ENCODE data around the gene CPM. TPM values are rescaled to one million over a fixed set of nuclear protein-coding genes. Genes with fewer than 3 reads are reported as not detected.

The CPM gene
- total RNA-seq, 1 donor from 2014 or later: 224 TPM

- Histone ChIP-seq H3K27ac (no peak overlapping the region), H3K4me3 (no peak overlapping the region), H3K27me3 (ENCODE audit: low read depth) (no peaks in the 10 kb centered on the region), H3K36me3 (peaks cover 49% of the 10 kb centered on the region), H3K4me1 (no peaks in the 10 kb centered on the region), H3K9me3 (no peaks in the 10 kb centered on the region)
- no peak for DNase-seq
- intact Hi-C loops (cut with DNase I): no loop called here
- no peak for ATAC-seq
- no peak for TF ChIP-seq CTCF (IDR thresholded peaks at IDR 0.05)
Observed at GRCh38 chr12:68855111-68855510, 77.9 kb downstream of the CPM start.

GRCh38 chr12:68854554-68854953, 78.4 kb downstream of the CPM start:
- TF ChIP-seq CTCF (IDR thresholded peaks at IDR 0.05): no peak
- no peak overlapping the region for H3K4me3 ChIP-seq
- no peak overlapping the region for H3K27ac ChIP-seq
- no peaks in the 10 kb centered on the region for H3K9me3 ChIP-seq
- DNase-seq: no peak
- H3K27me3 ChIP-seq (ENCODE audit: low read depth): no peaks in the 10 kb centered on the region
- peaks cover 45% of the 10 kb centered on the region for H3K36me3 ChIP-seq
- no peak for ATAC-seq
- intact Hi-C loops (cut with DNase I): no loop called here
- no peaks in the 10 kb centered on the region for H3K4me1 ChIP-seq

- DNase-seq (no peak), ATAC-seq (no peak)
- no peak overlapping the region for H3K27ac ChIP-seq
- H3K27me3 ChIP-seq (ENCODE audit: low read depth): no peaks in the 10 kb centered on the region
- intact Hi-C loops (cut with DNase I): no loop called here
- TF ChIP-seq CTCF (IDR thresholded peaks at IDR 0.05): no peak
- H3K36me3 ChIP-seq: peaks cover 41% of the 10 kb centered on the region
- H3K4me1 ChIP-seq: no peaks in the 10 kb centered on the region
- no peak overlapping the region for H3K4me3 ChIP-seq
- no peaks in the 10 kb centered on the region for H3K9me3 ChIP-seq
Observed at GRCh38 chr12:68854078-68854468, 78.9 kb downstream of the CPM start.

- no peak overlapping the region for H3K27ac ChIP-seq
- peaks cover 36% of the 10 kb centered on the region for H3K36me3 ChIP-seq
- no peaks in the 10 kb centered on the region for H3K27me3 ChIP-seq (ENCODE audit: low read depth)
- DNase-seq: no peak
- no peaks in the 10 kb centered on the region for H3K9me3 ChIP-seq
- intact Hi-C loops (cut with DNase I): no loop called here
- H3K4me3 ChIP-seq: no peak overlapping the region
- no peak for TF ChIP-seq CTCF (IDR thresholded peaks at IDR 0.05)
- no peaks in the 10 kb centered on the region for H3K4me1 ChIP-seq
- no peak for ATAC-seq
Observed at GRCh38 chr12:68853396-68854077, 79.4 kb downstream of the CPM start.

- intact Hi-C loops (cut with DNase I): no loop called here
- no peak for TF ChIP-seq CTCF (IDR thresholded peaks at IDR 0.05)
- Histone ChIP-seq H3K27ac (no peak overlapping the region), H3K9me3 (no peaks in the 10 kb centered on the region), H3K4me3 (no peak overlapping the region), H3K4me1 (no peaks in the 10 kb centered on the region), H3K27me3 (ENCODE audit: low read depth) (no peaks in the 10 kb centered on the region), H3K36me3 (peaks cover 18% of the 10 kb centered on the region)
- DNase-seq: no peak
- ATAC-seq: no peak
Observed at GRCh38 chr12:68851592-68852306, 81.2 kb downstream of the CPM start.
